HepG2 (cell line): Measurements from ENCODE around the gene COQ10B. TPM values are rescaled to one million over a fixed set of nuclear protein-coding genes. Genes with fewer than 3 reads are reported as not detected.

Source experiments
- CEBPZ ChIP-seq: IDR thresholded peaks from 2 replicates; pipeline ENCODE4 v1.6.1; 2012; ENCODE audit warnings: low read length, improper control_type of control experiment
- HNF1B ChIP-seq: sonication (generic); formaldehyde crosslinking; IDR thresholded peaks from 2 replicates; pipeline ENCODE4 v1.5.1; 2020; ENCODE audit warnings: mild to moderate bottlenecking, moderate library complexity, missing genetic modification reagents
- JARID2 ChIP-seq: sonication (generic); formaldehyde crosslinking; IDR thresholded peaks from 2 replicates; pipeline ENCODE4 v1.8.1; 2023; ENCODE audit warnings: missing genetic modification reagents, inconsistent platforms; ENCODE audit not compliant: insufficient replicate concordance
- MAF1 ChIP-seq: sonication (generic); formaldehyde crosslinking; IDR thresholded peaks from 2 replicates; pipeline ENCODE4 v1.5.0; 2020; ENCODE audit warnings: missing genetic modification reagents, borderline replicate concordance
- MATR3 ChIP-seq: sonication (generic); formaldehyde crosslinking; IDR thresholded peaks from 2 replicates; pipeline ENCODE4 v1.4.0; 2020; ENCODE audit warnings: missing genetic modification reagents
- PPARG ChIP-seq: conservative IDR thresholded peaks from 2 replicates; pipeline ENCODE4 v1.6.1; 2016; ENCODE audit warnings: missing biosample characterization, missing genetic modification reagents
- SAFB2 ChIP-seq: sonication (generic); formaldehyde crosslinking; IDR thresholded peaks from 2 replicates; pipeline ENCODE4 v1.5.1; 2020; ENCODE audit warnings: missing genetic modification reagents, low read depth, mild to moderate bottlenecking, borderline replicate concordance
- ZBTB33 ChIP-seq: sonication (generic); formaldehyde crosslinking; IDR thresholded peaks from 2 replicates; pipeline ENCODE4 v1.4.0; 2020; ENCODE audit warnings: missing genetic modification reagents
- ZFP91 ChIP-seq: sonication (generic); formaldehyde crosslinking; IDR thresholded peaks from 2 replicates; pipeline ENCODE4 v1.9.0; 2022; ENCODE audit warnings: missing genetic modification reagents, mild to moderate bottlenecking, borderline replicate concordance
- ZNF207 ChIP-seq: fragments of 450-650 bp; IDR thresholded peaks from 2 replicates; pipeline ENCODE4 v1.6.1; 2016; ENCODE audit warnings: antibody characterized with exemption, borderline replicate concordance
- ZNF263 ChIP-seq: sonication (generic); formaldehyde crosslinking; IDR thresholded peaks from 2 replicates; pipeline ENCODE4 v1.4.0; 2020; ENCODE audit warnings: missing genetic modification reagents
- ZNF350 ChIP-seq: sonication (generic); formaldehyde crosslinking; IDR thresholded peaks from 2 replicates; pipeline ENCODE4 v1.4.0; 2020; ENCODE audit warnings: mild to moderate bottlenecking, low read depth, missing genetic modification reagents, borderline replicate concordance
- ZNF609 ChIP-seq: sonication (generic); formaldehyde crosslinking; IDR thresholded peaks from 2 replicates; pipeline ENCODE4 v1.4.0; 2020; ENCODE audit warnings: mild to moderate bottlenecking, missing genetic modification reagents, borderline replicate concordance
- polyA plus RNA-seq, 8 experiments: library from polyadenylated mRNA; depleted of rRNA in 3 of 8; stranded (reverse) in 7 of 8; unstranded in 1 of 8; fragments of >200 nt; fragmentation: Illumina TruSeq in 4 of 8; extraction: Trizol in 4 of 8; gene quantifications; 2 replicates each; pipeline versions ENCODE4 v1.2.1 to v1.2.3, GENCODE V29; 2011 to 2016; ENCODE audit warnings: low read depth in 4 of 8, missing spikeins in 1 of 8, mixed read lengths in 1 of 8; ENCODE audit not compliant: insufficient read depth in 1 of 8
- total RNA-seq, 5 experiments: library from RNA; depleted of rRNA; stranded (reverse); fragments of >200 nt; fragmentation: Illumina TruSeq; extraction: Trizol; gene quantifications; 2 replicates each; pipeline ENCODE4 v1.2.3, GENCODE V29; 2016; ENCODE audit warnings: low read depth in 1 of 5

COQ10B gene
- total and polyA plus RNA-seq, 2 of the 13 experiments (the other 11 are each of a cell fraction or from before 2014, with no cell fraction given): 4.6 to 34.9 TPM

GRCh38 chr2:197499594-197500502 is 46.5 kb downstream of the COQ10B start, which contains the start of the genes HSPD1 and HSPE1 (continued):
- TF ChIP-seq CEBPZ: no peak
- no peak for TF ChIP-seq JARID2
- TF ChIP-seq ZNF350: peak; percentile 99
- no peak for TF ChIP-seq MATR3 (CRISPR knock-in tag)
- peak; percentile 96 for TF ChIP-seq ZFP91 (CRISPR knock-in tag)
- TF ChIP-seq ZNF609 (CRISPR knock-in tag): peak; percentile 83
- TF ChIP-seq SAFB2: peak; percentile 99
- TF ChIP-seq MAF1 (CRISPR knock-in tag): peak; percentile 96; the same call in 1 of the 2 replicates
- TF ChIP-seq ZBTB33 (CRISPR knock-in tag): peak; percentile 15; the same call in 1 of the 2 replicates
- TF ChIP-seq ZNF207: no peak
- peak; percentile 76; the same call in 1 of the 2 replicates for TF ChIP-seq ZNF263
- peak; percentile 98 for TF ChIP-seq HNF1B (CRISPR knock-in tag)
- TF ChIP-seq PPARG: no peak; the same call in 1 of the 2 replicates
